Measurements from ENCODE around the gene KRTAP5-6. TPM values are rescaled to one million over a fixed set of nuclear protein-coding genes. Genes with fewer than 3 reads are reported as not detected.
"Not testable (repeated sequence)": the region's sequence is repeated elsewhere in the genome, so short reads cannot be mapped to it uniquely, and the experiment has no call there.

KRTAP5-6 gene
- total RNA-seq, 1 donor = not detected

DNA sequence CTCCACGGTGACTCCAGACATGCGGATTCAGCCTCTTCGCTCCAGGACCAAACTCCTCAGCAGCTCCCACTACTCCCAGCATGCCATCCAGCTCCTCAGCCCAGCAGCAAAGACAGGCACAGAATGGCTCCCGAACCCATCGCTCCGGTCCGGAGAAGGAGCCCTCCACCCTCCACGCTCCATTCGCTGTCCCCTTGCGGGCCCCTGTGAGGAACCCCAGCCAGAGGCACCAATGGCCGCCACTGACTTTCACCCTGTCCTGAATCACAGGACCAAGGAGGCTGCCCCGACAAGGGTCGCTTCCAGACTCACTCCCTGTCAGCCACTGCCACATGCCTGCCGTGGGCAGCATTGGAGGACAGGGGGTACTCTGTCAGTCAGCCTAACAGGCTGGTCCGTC lies 10.8 kb upstream of the KRTAP5-6 start:
- H3K4me3 ChIP-seq (ENCODE audit: low read length); H3K27me3 ChIP-seq (ENCODE audit: insufficient read depth, low read length); H3K9me3 ChIP-seq (ENCODE audit: low read depth, low read length); H3K4me1 ChIP-seq (ENCODE audit: insufficient read depth, low read length): not testable (repeated sequence)

DNA sequence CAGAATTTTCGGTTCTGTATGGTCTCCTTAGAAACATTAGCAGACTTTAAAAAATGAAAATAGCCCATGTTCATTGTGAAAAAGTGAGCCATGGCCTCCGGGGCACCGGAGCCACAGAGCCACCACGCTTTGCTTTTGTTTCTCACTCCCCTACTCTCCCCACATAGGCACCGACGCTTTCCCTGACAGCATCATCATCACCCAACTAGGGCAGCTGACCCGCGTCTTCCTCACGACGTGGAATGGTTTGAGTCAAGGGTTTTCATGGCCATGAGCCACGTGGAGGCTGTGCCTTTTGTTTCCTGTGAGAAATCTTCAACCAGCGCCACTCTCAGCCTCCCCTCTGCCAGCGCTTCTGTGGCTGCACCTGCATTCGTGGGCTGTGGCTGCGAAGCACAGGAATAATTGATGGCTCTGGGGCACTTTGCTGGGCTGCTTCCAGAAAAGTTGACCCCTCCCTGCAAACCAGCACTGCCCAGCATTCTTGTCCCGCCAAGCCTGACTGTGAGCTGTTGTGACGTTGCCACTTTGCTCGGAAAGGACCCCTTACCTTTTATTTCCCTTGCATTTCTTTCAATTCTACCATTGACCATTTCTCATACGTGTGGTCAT lies 8.6 kb upstream of the KRTAP5-6 start:
- not testable (repeated sequence) for H3K4me3 ChIP-seq (ENCODE audit: low read length); H3K27me3 ChIP-seq (ENCODE audit: insufficient read depth, low read length); H3K4me1 ChIP-seq (ENCODE audit: insufficient read depth, low read length); H3K9me3 ChIP-seq (ENCODE audit: low read depth, low read length)

DNA sequence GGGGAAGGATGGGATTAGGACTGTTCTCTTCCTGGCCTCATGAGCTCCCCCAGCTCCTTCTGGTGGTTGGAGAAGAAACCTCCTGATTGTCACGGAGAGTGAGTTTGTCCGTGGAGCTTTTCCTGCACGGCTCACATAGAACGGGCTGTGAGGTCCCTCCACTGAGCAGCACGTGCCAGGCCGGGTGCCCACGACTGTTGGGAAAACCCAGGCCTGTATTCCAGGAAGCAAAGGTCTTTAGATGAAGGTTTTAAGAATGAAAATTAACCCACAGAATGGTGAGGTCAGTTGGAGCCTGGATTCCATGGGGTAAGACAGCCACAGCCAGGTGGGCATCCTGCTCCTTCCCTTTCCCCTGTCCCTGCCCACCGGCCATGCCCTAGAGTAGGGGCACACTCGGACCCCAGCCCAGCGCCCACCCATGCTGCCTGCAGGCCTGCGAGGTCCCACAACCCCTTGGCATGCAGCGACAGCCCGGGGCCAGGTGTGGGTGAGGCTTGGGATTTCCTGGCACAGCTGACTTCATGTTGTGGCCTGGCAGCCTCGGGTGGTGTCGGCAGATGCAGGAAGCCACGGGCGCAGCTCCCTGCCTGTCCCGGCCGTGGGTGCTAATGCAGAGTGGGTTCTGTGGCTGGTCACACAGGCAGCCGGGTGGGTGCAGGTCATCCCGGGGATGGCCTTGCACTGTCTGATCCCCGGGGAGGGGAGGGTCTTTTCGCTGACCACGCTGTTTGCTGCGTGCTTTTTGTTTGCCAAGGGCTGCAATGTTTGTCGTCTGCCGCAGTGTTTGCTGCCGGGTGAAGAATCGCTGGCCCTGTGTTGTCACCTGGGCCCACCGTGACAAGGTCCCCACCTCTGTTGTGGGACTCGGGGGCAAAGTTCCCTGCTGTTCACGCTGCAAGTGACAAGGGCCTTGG lies 7.5 kb upstream of the KRTAP5-6 start:
- H3K4me3 ChIP-seq (ENCODE audit: low read length); H3K27me3 ChIP-seq (ENCODE audit: insufficient read depth, low read length); H3K9me3 ChIP-seq (ENCODE audit: low read depth, low read length): not testable (repeated sequence)
- H3K4me1 ChIP-seq (ENCODE audit: insufficient read depth, low read length) = peaks cover 13% of the 10 kb centered on the region

DNA sequence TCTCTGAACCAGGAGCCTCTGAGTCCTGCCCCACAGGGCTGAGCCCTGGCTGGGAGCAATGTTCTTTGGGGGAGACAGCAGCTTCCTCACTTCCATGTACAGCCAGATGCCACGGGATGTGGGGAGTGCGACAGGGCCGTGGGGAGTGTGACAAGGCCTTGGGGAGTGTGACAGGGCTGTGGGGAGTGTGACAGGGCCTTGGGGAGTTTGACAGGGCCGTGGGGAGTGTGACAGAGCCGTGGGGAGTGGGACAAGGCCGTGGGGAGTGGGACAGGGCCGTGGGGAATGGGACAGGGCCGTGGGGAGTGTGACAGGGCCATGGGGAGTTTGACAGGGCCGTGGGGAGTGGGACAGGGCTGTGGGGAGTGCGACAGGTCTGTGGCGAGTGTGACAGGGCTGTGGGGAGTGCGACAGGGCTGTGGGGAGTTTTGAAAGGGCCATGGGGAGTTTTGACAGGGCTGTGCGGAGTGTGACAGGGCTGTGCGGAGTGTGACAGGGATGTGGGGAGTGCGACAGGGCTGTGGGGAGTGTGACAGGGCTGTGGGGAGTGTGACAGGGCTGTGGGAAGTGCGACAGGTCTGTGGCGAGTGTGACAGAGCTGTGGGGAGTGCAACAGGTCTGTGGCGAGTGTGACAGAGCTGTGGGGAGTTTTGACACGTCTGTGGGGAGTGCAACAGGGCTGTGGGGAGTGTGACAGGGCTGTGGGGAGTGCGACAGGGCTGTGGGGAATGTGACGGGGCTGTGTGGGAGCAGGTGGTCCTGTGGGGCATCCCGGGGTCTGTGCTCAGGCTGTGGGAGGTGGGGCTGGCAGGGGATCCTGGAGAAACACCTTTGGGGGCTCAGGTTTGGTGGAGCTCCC lies 6.6 kb upstream of the KRTAP5-6 start:
- Histone ChIP-seq H3K27me3 (ENCODE audit: insufficient read depth, low read length) (no peaks in the 10 kb centered on the region), H3K9me3 (ENCODE audit: low read depth, low read length) (no peaks in the 10 kb centered on the region), H3K4me3 (ENCODE audit: low read length) (no peak overlapping the region), H3K4me1 (ENCODE audit: insufficient read depth, low read length) (peaks cover 13% of the 10 kb centered on the region)

DNA sequence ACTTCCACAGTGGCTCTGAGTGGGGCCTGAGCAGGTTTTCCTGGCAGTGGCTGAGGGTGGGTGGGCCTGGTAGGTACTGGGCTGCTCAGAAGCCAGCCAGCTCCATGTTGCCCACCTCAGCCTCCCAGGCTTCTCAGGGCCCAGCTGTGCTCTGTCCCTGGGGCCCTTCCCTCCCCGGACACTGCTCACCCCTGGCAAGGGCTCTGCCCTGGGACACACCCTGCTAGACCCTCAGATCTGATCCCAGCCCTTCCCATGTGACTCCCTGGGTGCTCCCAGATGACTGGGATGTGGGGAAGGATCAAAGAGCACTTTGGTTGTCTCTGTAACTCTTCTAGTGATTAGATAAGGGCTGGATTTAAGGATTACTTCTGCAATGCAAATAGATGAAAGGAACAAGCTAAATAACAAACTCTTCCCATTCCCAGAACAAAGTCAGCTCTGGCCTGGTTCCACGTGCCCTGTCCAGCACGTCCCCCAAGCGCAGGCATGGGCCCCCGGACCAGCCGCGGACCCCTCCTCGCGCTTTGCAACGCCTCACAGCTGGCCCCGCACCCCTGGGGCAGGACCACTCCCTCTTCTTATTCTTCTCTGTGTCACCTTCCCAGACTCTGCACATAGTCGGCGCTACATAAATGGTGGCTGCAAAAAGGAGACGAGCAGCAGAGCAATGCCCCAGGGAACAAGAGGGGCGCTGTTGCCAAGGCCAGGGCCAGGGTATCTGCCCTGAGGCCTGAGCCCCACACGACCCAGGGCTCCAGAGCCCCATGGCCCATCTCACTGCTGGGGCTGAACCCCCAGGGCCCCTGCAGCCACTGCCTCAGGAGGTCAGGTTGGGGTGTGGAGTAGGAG lies 5.7 kb upstream of the KRTAP5-6 start:
- H3K4me3 ChIP-seq (ENCODE audit: low read length) = no peak overlapping the region
- no peaks in the 10 kb centered on the region for H3K9me3 ChIP-seq (ENCODE audit: low read depth, low read length)
- H3K4me1 ChIP-seq (ENCODE audit: insufficient read depth, low read length) = peaks cover 13% of the 10 kb centered on the region
- no peaks in the 10 kb centered on the region for H3K27me3 ChIP-seq (ENCODE audit: insufficient read depth, low read length)

DNA sequence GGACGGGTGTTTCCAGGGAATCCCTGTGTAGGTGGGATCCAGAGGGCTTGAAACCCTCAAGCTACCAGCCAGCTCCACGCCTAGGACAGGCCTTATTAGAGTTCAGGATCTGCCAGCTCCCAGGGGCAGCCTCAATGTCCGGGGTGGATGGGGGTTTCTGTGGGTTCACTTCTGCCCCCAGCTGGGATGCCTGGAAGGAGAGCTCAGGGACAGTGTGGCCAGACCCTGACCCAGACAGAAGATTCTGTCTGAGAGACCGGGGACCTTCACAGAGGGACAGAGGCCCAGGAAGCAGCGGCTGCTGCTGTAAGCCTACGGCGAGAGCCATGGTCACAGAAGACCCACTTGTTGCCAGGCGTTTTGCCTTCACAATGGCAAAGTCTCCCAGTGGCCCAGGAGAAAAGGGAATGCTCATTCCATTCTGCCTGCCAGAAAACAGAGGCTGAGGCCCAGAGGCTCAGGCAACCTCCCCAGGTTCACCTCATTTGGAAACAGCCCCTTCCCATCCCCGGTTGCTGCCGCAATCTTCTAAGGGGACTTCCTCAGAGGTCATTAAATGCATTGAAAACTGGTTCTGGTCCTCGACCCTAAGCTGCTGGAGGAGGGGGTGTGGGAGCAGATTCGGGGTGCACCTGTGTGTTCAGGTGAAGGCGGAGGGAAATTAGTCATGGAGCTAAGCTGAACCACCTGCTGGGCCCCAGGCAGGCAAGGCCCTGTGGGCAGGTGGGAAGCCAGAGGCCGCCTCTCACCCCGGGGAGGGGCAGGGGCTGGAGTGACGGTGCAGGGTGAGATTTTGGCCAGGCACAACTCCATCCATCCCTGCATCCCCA lies 4.9 kb upstream of the KRTAP5-6 start:
- Histone ChIP-seq H3K27me3 (ENCODE audit: insufficient read depth, low read length) (no peaks in the 10 kb centered on the region), H3K9me3 (ENCODE audit: low read depth, low read length) (no peaks in the 10 kb centered on the region), H3K4me1 (ENCODE audit: insufficient read depth, low read length) (peaks cover 13% of the 10 kb centered on the region), H3K4me3 (ENCODE audit: low read length) (no peak overlapping the region)

DNA sequence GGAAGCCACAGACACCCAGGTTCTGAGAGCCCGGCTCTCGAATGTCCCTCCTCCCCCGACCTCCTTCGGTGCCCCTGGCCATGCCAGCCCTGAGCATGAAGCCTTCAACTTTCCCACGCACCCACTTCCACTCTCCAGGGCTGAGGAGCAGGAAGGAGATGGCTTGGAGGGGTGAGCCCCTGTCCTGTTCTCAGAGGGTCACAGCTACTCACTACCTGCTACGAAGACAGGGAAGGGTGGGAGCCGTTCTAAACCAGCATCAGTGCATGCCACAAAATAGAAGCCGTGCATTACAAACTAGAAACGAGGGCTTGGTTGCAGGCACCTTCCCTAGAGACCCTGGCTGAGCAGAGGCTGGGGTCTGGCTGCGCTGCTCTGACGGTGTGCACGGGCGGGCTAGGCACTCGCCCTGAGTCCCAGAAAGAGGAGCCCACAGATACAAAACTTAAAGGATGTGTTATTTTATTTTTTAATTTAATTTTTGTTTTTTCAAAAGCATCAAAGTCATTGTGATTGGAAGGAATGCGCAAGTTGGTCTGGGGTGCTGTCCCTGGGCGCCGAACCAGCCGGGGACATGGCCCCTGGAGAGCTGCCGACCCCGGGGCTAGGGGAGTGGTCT lies 4.2 kb upstream of the KRTAP5-6 start:
- H3K27me3 ChIP-seq (ENCODE audit: insufficient read depth, low read length) = no peaks in the 10 kb centered on the region
- H3K9me3 ChIP-seq (ENCODE audit: low read depth, low read length) = no peaks in the 10 kb centered on the region
- peaks cover 13% of the 10 kb centered on the region for H3K4me1 ChIP-seq (ENCODE audit: insufficient read depth, low read length)
- no peak overlapping the region for H3K4me3 ChIP-seq (ENCODE audit: low read length)

DNA sequence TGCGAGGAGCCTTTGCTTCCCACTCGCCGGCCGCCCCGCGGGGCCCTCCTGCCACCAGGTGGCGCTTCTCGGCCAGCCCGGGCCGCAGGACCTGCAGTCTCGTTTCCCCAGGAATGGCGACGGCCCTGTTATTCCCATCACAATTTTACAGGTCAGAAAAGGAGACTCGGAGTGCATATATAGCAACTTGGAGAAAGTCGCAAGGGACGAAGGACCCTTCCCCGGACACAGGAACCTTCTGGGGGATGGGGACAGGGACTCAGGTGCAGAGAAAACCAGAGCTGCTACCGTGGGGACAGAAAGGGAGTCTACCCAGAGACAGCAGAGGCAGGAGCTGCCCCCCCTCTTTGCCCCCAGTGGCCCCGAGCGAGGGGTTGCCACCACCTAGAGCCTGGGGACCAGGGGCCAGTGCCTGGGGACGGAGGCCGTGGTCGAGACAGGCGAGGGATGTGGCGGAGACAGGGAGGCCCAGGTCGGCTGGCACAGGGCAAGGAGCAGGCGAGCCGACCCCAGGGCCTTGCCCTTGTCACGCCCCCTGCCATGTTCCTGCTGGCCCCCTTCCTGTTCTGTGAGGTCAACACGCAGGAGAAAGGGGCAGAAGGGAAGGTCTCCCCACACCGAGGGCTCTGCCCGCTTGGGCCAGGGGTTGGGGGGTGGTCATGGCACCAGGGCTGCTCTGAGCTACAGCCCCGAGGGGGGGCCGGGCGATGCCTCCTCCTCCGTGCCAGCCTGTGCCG lies 3.5 kb upstream of the KRTAP5-6 start:
- Histone ChIP-seq H3K27me3 (ENCODE audit: insufficient read depth, low read length) (no peaks in the 10 kb centered on the region), H3K4me3 (ENCODE audit: low read length) (no peak overlapping the region), H3K4me1 (ENCODE audit: insufficient read depth, low read length) (peaks cover 13% of the 10 kb centered on the region), H3K9me3 (ENCODE audit: low read depth, low read length) (no peaks in the 10 kb centered on the region)

DNA sequence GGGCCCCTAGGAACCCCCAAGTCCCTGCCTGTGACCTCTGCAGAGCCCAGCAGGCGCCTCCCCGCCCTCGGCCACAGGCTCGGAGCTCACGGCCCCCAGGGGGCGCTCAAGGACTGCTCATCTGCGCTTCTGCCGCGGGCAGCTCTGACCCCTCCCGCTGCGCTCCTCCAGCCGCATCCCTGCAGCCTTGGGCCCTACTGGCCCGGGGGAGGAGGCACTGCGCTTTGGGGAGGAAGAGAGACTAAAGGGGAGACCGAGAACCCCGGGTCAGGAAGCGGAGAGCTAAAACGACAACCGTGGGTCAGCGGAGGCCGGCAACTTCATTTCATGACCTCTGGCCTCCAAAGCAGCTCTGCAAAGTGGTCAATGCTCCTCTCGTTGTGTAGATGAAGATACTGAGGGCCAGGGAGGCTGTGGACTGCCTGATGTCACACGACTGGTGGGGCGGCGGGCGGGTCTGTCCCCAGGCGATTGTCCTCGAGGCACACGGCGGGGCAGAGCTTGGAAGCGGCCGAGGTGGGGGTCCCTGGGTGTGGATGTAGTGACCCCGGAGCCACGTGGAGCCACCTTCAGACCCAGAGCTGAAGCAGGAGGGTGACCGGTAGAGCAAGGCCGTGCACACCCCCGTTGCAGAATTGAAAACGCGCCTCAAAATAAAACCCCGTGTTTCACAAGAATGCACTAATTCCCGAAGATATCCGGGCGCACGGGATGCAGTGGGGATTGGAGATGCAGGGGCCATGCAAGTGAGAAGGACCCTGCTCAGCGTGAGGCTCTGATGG lies 2.7 kb upstream of the KRTAP5-6 start:
- Histone ChIP-seq H3K9me3 (ENCODE audit: low read depth, low read length) (no peaks in the 10 kb centered on the region), H3K4me3 (ENCODE audit: low read length) (no peak overlapping the region), H3K4me1 (ENCODE audit: insufficient read depth, low read length) (peaks cover 13% of the 10 kb centered on the region), H3K27me3 (ENCODE audit: insufficient read depth, low read length) (no peaks in the 10 kb centered on the region)

DNA sequence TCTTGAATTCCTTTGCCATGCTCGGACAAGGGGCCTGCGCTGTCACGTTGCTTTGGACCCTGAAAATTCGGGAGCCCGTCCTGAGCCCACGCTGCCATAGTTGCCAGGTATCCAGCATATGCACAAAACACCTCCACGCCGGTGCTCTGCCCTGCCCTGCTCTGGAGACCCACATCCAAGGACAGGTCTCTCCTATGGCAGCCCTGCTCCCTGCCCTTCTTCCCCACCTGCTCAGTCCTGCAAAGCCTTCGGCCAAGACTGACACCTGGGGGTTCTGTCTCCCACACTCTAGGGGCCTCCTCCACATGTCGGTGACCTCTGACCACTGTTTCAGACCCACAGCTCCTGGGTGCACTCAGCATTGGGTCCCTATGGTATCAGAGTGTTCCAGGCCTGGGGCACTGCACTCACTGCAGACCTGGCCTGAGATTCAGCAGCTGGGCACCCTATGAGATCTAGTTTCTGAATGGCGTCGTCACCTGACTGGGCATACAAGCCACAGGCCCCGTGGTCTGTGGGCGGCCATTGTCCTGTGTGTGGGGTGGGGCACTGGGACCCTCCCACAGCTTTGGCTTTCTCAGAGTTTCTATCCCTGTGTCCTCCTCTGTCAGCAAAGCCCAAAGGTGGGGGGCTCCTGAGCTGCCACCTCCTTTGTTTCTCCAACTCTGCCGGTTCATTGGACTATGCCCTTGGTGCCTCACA lies 2.0 kb upstream of the KRTAP5-6 start:
- Histone ChIP-seq H3K27me3 (ENCODE audit: insufficient read depth, low read length) (no peaks in the 10 kb centered on the region), H3K4me3 (ENCODE audit: low read length) (no peak overlapping the region), H3K9me3 (ENCODE audit: low read depth, low read length) (no peaks in the 10 kb centered on the region), H3K4me1 (ENCODE audit: insufficient read depth, low read length) (peaks cover 13% of the 10 kb centered on the region)

DNA sequence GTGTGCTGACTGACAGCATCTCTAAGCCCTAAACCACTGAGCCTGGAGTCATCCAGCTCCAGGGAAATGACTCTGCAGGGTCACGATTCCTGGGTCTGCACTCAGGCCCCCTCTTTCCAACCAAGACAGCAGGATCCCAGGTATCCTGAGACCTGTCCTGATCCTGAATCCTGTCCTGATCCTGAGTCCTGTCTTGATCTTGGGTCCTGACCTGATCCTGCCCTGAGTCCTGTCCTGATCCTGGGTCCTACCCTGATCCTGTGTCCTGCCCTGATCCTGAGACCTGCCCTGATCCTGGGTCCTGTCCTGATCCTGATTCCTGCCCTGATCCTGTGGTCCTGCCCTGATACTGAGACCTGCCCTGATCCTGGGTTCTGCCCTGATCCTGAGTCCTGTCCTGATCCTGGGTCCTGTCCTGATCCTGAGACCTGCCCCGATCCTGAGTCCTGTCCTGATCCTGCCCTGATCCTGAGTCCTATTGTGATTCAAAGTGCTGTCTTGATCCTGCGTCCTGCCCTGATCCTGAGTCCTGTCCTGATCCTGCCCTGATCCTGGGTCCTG lies 1.4 kb upstream of the KRTAP5-6 start:
- Histone ChIP-seq H3K9me3 (ENCODE audit: low read depth, low read length) (no peaks in the 10 kb centered on the region), H3K27me3 (ENCODE audit: insufficient read depth, low read length) (no peaks in the 10 kb centered on the region), H3K4me1 (ENCODE audit: insufficient read depth, low read length) (peaks cover 13% of the 10 kb centered on the region), H3K4me3 (ENCODE audit: low read length) (no peak overlapping the region)

DNA sequence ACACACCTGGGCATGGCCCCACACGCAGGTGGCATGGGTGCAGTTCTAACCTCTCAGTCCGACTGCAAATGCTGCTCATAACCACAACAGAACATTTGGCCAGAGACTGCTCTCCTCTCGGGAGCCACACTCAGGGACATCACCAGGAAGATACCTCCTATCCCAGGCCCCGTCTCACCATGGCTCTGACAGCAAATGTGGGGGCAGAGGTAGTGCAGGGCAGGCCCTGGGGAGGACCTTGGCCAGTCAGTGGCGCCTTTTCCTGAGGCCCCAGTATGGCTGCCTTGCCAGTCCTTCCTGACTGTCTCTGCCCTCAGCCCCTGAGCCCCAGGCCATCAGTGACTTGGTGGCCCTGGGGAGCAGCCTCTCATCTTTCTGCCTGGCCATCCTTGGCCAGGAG lies 2.8 kb downstream of the KRTAP5-6 start:
- Histone ChIP-seq H3K4me1 (ENCODE audit: insufficient read depth, low read length) (peaks cover 7% of the 10 kb centered on the region), H3K4me3 (ENCODE audit: low read length) (no peak overlapping the region), H3K9me3 (ENCODE audit: low read depth, low read length) (no peaks in the 10 kb centered on the region), H3K27me3 (ENCODE audit: insufficient read depth, low read length) (no peaks in the 10 kb centered on the region)

Data from mononuclear cell (primary cell).